Vagina (tissue), 2 donors: ENCODE data around the gene HS6ST2.

Experiments used
- POLR2A ChIP-seq, 2 donors: fragments of 450-650 bp; IDR thresholded peaks; one replicate each; pipeline ENCODE4 v1.6.1; 2017; ENCODE audit warnings: antibody characterized with exemption in 2 of 2, mild to moderate bottlenecking in 2 of 2, moderate library complexity in 2 of 2
- POLR2AphosphoS5 ChIP-seq, 2 donors: sonication (generic); formaldehyde crosslinking; IDR thresholded peaks; one replicate each; pipeline ENCODE4 v1.9.0; 2017; ENCODE audit warnings: antibody characterized with exemption in 2 of 2, mild to moderate bottlenecking in 2 of 2, low read depth in 1 of 2; ENCODE audit not compliant: insufficient read depth in 1 of 2
- TF ChIP-seq, protein P1 (sequence below), 3 experiments: fragments of 450-650 bp in 2 of 3; fragments of 200-600 bp in 1 of 3; sonication (generic) in 1 of 3; IDR thresholded peaks; one replicate each; pipeline ENCODE4 v1.5.1; 2017 to 2019; ENCODE audit warnings: antibody characterized with exemption in 3 of 3, mild to moderate bottlenecking in 2 of 3, moderate library complexity in 2 of 3

- TF ChIP-seq, protein P1, sequence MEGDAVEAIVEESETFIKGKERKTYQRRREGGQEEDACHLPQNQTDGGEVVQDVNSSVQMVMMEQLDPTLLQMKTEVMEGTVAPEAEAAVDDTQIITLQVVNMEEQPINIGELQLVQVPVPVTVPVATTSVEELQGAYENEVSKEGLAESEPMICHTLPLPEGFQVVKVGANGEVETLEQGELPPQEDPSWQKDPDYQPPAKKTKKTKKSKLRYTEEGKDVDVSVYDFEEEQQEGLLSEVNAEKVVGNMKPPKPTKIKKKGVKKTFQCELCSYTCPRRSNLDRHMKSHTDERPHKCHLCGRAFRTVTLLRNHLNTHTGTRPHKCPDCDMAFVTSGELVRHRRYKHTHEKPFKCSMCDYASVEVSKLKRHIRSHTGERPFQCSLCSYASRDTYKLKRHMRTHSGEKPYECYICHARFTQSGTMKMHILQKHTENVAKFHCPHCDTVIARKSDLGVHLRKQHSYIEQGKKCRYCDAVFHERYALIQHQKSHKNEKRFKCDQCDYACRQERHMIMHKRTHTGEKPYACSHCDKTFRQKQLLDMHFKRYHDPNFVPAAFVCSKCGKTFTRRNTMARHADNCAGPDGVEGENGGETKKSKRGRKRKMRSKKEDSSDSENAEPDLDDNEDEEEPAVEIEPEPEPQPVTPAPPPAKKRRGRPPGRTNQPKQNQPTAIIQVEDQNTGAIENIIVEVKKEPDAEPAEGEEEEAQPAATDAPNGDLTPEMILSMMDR (IDR thresholded peaks at IDR 0.05) = peak in 1 of 3 experiments; percentile 32
- TF ChIP-seq POLR2A (IDR thresholded peaks at IDR 0.05) = no peak
- no peak for TF ChIP-seq POLR2AphosphoS5 (IDR thresholded peaks at IDR 0.05; ENCODE audit: insufficient read depth in 1 of 2, low read depth in 1 of 2)
Measured at GRCh38 chrX:132592880-132593279, 365.5 kb downstream of the HS6ST2 start.
